GM19463 (cell line): ENCODE data around the gene CCZ1B.
"Not testable (repeated sequence)": the region's sequence is repeated elsewhere in the genome, so short reads cannot be mapped to it uniquely, and the experiment has no call there.

Source experiments
- ATAC-seq: cut with Tn5 transposase; IDR thresholded peaks from one replicate; pipeline ENCODE4 v1.9.1; 2021; ENCODE audit warnings: mild to moderate bottlenecking, moderate library complexity; ENCODE audit not compliant: unreplicated experiment

Gene CCZ1B

DNA sequence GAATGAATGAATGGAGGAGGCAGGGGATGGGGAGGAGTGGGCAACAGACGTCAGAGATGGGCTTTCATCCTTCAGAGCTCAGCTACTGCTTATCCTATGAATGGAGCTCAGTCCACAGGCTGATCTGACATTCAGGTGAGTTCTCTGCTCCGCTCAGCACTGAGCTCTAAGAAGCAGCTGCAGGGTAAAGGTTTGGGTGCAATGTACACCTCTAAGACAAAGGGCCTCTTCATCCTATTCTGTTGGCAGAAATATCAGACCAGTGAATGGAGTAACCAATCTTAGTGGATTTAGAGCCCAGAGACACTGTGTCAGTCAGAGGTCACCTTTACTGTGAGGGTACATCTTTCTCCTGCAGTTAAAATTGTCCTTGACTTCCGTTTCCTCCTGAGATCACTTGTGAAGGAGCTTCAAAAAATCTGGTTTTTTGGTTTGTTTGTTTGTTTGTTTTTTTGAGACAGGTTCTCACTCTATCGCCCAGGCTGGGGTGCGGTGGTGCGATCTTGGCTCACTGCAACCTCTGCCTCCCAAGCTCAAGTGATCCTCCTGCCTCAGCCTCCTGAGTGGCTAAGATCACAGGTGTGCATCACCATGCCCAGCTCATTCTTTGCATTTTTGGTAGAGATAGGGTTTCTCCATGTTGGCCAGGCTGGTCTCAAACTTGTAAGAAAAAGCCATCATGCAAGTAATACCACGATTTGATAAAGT lies 5.1 kb upstream of the CCZ1B start:
- no peak for ATAC-seq

DNA sequence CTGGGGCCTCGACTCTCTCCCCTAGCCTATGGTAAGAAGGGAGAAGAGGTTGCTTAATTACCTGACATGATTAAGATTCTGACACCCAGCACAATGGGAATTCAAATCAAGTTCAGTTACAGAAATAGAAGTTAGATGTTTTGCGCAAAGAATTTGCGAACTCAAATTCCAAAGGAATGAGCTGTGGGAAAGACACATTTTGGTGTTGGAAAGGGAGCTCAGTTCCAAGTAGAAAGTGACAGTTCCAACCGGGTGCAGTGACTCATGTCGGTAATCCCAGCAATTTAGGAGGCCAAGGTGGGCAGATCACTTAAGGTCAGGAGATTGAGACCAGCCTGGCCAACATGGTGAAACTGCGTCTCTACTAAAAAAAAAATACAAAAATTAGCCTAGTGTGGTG lies 4.0 kb upstream of the CCZ1B start:
- not testable (repeated sequence) for ATAC-seq

DNA sequence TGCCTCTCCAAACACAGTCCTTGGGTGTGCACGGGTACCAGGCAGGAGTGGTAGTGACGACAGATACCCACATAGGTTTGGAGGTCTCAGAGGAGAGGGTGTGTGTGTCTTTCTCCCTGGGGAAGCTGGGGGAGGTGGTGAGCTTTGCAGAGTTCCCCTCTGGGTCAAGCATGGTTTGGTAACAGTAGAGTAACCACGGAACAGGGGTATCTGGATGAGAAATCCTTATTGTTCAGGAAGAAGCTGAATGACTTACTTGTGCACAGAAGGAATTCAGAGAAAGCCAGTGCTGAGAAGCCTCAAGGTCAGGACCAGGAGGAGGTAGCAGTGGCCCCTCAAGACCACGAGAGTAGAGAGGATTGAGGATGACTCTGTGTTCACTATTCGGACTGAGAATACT lies 3.5 kb upstream of the CCZ1B start:
- ATAC-seq, result not testable (repeated sequence)

DNA sequence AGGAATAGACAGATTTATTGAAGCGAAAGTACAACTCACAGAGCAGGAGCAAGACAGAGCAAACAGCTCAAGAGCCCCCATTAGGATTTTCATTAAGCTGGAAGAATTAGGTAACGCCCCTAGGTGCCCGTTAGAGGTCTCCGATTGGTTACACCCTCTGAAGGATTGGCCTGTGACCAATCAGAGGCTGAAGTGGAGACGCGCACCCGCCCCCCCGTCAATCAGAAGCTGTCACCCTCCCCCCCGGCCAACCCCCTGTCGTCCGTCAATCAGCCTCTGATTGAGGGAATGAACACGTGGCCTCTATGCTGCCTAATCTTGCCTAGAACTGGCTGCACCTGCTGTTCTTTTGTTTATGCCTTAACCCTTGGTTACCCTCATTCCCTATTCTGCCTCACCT lies 1.1 kb upstream of the CCZ1B start:
- ATAC-seq, result not testable (repeated sequence)

DNA sequence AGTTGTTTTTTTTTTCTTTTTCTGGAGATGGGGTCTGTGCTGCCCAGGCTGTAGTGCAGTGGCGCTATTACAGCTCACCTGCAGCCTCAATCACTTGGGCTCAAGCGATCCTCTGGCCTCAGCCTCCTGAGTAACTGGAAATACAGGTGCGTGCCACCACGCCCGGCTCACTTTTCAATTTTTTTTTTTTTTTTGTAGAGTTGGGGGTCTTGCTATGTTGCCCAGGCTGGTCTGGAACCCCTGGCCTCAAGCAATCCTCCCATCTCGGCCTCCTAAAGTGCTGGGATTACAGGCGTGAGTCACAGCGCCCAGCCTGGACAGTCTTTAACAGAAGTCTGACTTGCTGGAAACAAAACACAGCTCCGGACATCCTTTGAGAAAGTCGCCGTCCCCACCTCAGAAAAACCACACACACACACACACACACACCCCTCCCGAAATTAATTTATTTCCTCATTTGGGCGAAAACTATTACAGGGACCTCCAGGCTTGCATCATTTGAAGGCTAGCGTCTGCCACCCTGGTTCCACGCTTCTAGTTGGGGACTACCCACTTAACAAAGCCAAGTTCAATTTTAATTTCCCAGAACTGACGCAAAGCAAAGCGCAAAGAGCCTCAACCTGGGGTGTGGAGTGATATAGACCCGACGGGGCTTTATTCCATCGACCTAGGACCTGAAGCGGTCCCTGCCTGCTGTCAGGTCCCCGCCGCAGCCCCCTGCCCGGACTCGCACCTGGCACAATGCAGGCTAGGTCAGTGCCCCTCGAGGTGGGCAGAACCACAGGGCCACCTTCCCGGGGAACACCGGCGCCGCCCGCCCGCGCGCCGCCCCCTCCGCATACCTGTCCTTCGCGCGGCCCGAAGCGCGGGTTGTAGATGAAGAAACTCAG lies 594 bp downstream of the CCZ1B start:
- peak; percentile 42 for ATAC-seq

DNA sequence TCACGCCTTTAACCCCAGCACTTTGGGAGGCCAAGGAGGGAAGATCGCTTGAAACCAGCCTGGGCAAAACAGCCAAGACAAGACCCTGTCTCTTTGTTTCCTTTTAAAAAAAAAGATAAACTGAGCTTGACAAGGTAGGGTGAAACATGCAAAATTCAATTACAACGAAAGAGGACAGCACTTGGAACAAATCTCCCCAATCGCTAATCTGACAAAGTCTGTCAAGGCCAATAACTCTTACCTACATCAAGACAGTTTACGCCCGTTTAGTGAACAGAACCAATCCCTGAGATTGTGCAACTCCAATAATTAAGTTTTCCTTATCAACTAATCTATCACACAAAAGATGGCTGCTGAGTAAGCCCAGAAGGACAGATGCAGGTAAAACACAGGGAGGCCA lies 4.5 kb downstream of the CCZ1B start:
- not testable (repeated sequence) for ATAC-seq

DNA sequence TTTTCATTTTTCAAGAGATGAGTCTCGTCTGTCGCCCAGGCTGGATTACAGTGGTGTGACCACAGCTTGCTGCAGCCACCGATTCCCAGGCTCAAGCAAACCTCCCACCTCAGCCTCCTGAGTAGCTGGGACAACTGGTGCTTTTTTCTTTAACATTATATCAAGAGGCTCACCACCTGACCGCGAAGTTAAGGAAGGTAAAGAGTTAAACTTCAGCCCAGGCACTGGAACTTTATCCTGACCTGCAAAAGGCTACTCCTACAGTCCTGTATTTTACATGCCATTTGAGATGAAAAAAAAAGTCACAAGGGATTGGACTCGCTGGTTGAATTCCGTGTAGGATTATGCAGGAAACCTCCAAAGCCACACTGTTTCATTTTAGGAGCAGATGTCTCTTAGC lies 10.6 kb downstream of the CCZ1B start:
- not testable (repeated sequence) for ATAC-seq

DNA sequence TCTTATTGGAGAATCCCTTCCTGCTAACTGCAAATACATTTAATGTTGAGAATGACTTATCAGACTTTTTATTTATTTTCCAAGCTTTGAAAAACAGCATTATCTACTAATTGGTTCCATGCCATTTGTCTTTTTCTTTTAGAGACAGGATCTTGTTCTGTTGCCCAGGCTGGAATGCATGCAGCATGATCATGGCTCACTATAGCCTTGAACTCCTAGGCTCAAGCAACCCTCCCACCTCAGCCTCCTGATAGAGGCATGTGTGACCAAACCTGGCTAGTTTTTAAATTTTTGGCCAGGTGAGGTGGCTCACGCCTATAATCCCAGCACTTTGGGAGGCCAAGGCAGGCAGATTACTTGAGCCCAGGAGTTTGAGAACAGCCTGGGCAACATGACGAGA lies 13.1 kb downstream of the CCZ1B start:
- ATAC-seq, result not testable (repeated sequence)

DNA sequence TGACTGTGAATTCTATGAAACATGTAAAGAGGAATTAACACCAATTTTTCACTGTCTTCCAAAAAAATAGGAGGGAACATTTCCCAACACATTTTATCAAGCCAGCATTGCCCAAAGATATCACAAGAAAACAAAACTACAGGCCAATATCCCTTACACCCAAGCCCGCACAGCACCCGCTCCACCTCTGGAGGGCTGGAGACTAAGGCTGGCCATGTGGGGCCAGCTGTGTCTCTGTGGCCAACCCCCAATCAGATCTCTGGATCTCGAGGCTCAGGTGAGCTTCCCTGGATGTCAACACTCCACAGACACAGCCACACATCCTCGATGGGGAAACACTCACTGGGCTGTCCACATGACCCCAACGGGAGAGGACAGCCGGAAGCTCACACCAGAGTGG lies 18.1 kb downstream of the CCZ1B start:
- not testable (repeated sequence) for ATAC-seq

DNA sequence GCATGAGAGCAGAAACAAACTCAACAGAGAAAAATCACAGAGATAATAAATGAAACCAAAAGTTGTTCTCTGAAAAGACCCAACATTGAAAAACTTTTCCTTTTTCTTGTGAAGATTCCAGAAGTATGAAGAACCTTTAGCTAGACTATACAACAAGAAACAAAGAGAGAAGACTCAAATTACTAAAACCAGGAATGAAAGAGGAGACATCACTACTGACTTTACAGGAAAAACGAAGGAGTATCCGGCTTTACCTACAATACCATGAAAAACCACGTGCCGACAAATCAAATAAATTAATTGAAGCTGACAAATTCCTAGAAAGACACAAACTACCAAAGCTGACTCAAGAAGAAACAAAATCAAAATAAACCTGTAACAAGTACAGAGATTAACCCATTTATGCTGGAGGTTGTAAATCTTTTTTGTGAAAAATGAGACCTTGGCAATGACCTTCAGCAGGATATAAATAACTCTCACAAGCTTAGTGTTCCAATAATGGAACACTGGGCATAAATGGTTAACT lies 18.6 kb downstream of the CCZ1B start:
- ATAC-seq, result not testable (repeated sequence)

DNA sequence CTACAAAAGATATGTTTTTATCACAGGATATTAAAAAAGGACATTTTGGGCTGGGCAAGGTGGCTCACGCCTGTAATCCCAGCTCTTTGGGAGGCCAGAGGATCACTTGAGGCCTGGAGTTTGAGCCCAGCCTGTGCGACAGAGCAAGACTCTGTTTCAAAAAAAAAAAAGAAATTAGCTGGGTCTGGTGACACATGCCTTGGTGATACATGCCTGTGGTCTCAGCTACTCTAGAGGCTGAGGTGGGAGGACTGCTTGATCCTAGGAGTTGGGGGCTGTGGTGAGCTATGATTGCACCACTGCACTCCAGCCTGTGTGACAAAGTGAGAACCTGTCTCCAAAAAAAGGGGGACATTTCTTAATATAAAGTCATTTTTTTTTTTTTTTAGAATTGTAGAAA lies 25.7 kb downstream of the CCZ1B start:
- not testable (repeated sequence) for ATAC-seq

DNA sequence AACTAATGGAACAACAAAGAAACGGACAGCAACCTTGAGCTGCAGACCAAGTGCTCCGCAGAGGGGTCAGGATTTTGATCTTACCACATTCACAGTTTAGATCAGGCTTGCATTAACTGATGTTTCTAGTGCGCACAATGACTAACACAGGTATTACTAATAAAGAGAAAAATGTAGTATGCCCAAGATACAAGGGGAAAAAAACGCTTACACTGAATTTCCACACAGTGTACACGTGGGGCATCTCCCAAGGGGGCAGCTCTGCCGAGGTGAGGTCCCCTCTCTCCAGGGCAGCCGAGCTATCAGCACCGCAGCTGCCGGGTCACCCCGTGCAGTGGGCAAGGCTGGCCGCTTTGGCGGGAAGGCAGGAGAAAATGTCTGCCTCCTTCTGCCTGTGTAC lies 26.2 kb downstream of the CCZ1B start:
- ATAC-seq, result not testable (repeated sequence)

DNA sequence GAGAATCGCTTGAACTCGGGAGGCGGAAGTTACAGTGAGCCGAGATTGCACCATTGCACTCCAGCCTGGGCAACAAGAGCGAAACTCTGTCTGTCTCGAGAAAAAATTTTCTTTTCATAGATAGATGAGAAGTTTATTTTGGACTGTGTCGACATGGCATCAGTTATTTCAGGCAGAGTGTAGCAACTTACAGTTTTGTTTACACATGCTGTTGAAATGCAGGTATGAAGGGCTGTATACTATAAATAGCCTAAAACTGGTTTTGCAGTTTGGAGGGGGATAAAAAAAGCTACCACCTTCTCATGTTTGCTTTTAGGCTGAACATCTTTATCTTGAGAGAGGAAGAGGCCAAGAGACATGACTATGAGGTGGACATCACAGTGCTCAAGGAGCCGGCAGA lies 28.0 kb downstream of the CCZ1B start:
- not testable (repeated sequence) for ATAC-seq

DNA sequence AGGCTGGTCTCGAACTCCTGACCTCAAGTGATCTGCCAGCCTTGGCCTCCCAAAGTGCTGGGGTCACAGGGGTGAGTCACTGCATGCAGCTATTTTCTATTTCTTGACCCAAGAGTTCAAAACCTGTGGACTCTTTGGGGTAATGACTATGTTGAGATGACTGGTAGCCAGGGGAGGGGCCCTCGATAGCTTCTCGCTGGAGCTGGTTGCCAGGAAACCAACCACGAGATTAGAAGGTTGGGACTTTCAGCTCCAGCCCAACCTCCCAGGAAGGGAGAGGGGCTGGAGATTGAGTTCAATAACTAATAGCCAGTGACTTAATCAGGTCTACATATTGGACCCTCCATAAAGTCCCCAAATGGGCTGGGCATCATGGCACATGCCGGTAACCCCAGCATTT lies 28.9 kb downstream of the CCZ1B start:
- ATAC-seq, result not testable (repeated sequence)

DNA sequence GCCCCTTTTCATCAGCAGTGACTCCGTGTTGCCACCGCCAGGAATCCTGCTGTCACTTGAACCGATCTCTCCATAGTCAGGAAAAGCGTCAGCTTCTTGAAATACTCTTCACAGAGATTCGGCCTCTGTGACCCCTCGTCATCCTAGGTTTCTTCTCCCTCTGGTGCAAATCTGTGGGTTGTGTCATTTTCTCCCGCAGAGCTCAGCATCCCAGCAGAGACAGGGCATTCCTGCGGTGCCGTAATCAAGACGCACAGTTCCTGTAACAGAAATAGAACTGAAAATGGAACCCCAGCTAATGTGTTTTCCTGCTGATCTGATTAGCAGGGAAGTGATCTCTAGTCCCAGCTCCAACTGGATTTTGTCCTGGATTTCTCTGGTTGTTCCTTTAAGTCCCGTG lies 31.8 kb downstream of the CCZ1B start:
- ATAC-seq, result not testable (repeated sequence)

DNA sequence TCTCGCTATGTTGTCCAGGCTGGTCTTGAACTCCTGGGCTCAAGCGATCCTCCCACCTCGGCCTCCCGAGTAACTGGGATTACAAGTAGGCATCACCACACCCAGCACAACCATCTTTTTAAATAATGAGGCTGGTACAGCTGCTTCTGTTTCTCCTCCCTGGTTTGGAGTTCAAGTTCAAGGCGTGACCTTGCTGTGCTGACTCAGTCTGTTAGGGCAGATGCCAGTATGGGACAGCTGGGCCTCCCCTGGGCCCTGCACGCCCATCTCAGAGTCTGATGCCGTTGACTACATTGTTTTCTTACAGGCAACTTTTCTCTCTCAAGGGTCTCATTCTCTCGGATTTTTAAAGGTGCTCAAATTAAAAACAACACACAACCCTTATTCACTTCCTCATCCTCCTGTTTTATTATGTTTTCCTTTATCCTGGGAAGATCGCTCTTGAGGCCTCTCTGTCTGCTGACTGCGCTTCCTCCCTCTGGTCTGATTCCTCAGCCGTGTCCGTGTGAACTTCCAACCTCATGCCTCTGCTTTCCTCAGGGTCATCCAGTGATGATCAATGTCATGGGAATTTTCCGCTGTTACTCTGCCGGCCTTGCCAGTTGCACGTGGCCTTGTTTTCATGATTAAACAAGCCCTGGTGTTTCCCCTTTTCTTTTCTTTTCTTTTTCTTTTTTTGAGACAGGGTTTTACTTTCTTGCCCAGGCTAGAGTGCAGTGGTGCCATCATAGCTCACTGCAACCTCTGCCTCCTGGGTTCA lies 33.8 kb downstream of the CCZ1B start:
- ATAC-seq, result not testable (repeated sequence)

DNA sequence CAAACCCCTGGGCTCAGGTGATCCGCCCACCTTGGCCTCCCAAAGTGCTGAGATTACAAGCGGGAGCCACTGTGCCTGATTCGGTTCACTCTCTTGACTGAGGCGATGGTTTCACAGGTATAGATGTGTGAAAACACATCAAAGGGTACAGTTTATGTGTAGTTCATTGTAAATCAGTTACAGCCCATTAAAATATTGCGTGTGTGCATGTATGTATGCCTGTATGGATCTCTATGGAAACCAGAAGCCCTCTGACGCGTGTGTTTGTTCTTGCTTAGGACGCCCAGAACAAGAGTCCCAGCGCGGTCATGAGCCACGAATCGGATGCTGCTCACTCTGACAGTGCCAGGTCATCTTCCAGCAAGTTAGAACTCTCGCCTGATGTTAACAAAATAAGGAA lies 36.7 kb downstream of the CCZ1B start:
- not testable (repeated sequence) for ATAC-seq

DNA sequence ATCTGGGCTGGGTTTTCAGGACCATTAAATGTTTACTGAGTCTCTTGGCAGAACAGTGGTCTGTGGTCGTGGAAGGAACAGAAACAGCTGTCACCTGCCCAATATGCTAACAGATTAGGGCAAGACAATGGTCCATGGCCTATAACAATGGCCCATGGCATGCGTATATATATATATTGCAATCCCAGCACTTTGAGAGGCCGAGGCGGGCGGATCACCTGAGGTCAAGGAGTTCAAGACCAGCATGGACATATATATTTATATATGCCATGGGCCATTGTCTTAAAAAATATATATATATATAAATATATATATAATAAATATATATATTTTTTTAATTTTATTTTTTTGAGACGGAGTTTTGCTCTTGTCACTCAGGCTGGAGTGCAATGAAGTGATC lies 44.5 kb downstream of the CCZ1B start:
- not testable (repeated sequence) for ATAC-seq

DNA sequence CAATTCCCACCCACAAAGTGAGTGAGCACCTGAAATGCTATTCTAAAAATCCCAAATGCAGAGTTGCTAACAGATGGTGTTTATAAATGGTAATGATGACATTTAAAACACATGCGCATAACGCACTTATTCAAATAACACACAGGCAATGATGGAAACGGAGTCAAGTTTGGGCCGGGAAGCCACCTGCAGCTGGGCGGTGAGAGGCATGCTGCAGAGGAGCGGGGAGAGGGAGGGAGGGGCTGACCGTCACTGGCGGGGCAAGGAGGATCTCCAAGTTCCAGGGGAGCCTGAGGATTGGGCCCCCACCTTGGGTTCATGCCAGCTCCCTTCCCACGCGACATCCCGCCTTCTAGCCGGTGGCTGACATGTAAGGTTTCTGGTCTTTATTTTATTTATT lies 64.9 kb downstream of the CCZ1B start:
- not testable (repeated sequence) for ATAC-seq

DNA sequence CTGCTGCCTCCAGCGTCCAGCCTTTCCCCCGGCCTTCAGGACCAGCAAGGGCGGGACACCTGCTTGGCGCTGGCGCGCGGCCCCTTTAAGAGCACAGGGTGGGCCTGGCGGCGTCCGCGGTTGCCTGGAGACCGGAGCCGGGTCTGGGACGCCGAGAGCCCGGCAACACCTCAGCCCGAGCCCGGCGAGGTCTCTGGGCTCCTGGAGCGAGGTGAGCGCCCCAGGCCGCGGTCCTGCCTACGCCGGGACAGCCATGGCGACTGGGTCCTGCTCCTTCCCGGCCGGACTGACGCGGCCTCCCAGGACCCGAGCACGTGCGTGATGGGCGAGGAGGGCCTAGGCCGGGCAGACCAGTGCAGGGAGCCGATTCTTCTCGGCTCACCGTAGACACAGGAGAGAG lies 72.1 kb downstream of the CCZ1B start, which contains the start of gene RSPH10B2:
TSS of gene RSPH10B2 (plus strand) at position 140 of the 400 bp plus-strand sequence. CDS start 3,575 bp downstream, outside the sequence.
- ATAC-seq, result not testable (repeated sequence)

DNA sequence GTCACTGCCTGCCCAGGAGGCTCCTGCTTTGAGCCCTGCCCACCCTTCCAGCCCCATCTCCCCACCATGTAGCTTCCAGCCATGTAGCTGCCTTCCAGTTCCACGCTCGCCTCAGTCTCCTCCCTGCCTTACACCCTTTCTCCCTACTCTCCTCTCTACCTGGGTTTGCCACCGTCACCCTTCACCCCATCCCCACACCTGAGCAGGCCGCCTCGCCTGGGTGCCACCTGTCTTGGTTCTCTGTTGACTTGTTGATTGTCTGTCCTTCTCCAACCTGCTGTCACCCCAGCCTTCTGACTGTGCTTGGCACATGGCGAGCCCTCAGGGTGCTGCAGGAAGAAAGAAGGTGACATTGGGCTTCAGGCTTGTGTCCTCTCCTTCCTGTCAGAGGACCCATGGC lies 75.9 kb downstream of the CCZ1B start:
- ATAC-seq, result not testable (repeated sequence)
